ENCODE results near the gene UBA52. TPM values are rescaled to one million over a fixed set of nuclear protein-coding genes. Genes with fewer than 3 reads are reported as not detected.

The UBA52 gene
- total RNA-seq, 1 donor from 2014 or later, result 1,453 TPM

DNA sequence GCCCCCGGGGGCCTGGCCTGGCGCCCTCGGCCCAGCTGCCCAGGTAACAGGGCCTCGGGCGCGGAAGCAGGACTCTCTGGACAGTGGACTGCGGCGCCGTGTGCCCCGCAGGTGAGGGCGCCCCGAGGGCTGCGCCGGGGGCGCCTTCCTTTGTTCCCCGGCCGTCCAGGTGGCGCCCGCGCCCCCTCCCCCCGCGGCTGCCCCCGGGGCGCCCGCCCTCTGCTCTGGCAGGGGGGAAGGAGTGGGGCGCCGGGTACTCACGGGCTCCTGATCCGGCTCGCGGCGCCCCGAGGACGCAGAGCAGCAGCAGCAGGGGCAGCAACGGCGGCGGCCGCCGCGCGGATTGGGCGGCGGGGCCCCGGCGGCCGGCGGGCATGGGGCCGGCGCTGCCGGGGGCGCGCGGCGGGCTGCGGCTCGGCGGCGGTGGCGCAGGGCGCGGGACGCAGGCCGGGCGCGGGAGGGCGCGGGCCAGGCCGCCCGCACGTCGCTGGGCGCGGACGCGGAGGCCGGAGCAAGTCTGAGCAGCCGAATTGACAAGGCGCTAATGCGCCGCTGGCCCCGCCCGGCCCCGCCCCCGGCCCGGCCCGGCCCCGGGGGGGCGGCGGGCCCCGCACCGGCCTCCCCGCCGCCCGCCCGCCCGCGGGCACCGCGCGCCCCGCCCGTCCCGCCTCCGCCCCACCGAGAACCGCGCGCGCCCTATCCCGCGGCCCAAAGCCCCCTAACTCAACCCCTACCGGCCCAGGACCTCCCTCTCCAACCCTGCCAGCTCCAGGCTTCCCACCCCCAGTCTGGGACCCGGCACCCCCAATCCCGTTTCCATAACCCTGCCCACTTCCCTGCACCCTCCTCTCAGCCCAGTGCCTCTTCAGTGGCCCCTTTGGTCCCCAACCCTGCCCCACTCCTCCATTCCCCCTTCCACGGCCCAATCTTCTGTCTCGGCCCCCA lies 34.9 kb downstream of the UBA52 start, which contains the start of gene CRLF1:
TSS of gene CRLF1 (minus strand) at position 519 of the 945 bp plus-strand sequence. CDS start at position 376, 143 bp downstream.
- intact Hi-C loops (cut with micrococcal nuclease), result no loop called here

DNA sequence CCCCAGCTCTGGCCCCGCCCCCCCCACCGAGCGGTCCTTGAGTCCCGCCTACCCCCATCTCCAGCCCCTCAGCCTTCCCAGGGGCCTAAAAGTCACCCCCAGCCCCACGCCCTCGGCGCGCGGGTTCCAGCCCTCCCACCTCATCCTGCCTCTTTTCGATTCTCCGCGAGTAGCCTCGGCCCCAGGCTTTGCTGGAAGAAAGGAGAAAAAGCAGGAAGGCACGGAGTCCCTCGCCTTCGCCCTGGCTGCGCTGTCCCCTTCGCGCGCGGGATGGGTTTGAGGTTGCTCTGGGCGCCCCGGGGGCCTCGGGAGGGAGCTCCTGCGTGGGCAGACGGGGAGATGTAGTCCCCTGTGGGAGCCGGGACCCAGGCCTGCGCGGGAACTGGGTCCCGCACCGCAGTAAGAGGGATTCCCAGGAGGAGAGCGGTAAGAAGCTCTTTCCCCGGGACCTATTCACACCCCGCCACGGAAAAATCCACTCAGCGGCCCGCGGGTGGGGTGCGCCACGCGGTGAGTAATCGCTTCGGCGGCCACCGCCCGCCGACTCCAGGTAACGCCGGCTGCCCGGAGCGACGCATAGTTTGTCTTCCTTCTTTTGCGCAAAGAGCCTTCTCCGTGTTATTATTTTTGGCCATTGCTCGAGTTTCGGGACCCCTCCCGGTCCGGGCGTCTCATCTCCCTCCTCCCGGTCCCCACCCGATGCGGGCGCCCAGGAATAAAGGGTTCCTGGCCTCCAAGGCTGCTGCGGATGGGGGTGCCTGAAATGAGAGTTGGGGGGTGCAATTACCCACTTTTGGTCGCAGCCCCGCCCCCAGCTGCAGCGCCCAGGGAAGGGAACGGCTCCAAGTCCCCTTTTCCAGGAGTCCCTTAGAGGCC lies 35.8 kb downstream of the UBA52 start:
- intact Hi-C loops (cut with micrococcal nuclease), result loop anchor here (2.0 kb wide), 1 partner anchor 179 kb away; no protein-coding TSS in a partner anchor

DNA sequence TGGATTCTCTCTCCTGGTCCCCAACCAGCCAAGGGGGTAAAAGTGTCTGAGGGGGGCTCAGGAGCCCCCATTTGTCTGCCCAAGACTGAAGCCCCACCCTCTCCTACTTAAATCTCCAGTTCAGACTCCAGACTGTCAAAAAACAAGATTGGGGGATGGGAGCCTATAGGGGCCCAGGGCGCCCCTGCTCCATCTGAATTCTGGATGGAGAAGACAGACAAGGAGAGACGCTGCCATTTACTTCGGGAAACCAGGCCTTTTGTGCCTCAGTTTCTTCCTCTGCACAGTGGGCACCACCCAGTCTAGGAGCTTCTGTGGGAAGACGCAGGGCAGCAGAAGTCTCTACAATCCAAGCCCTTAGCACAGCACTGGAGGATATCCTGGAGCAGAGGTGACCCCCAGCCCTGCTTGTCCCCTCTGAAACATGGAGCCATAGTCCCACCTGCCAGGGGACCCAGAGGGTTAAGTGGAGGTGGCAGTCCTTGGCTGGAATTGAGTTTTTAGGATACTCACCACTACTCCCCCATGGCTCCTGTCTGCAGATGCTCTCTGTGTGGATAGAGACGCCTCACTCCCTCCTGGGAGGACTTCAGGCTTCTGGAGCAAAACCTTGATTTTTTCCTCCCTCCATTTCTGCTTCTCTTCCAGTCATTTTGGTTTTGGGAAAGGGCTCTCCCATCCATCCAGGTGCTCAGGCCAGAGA lies 36.6 kb downstream of the UBA52 start:
- intact Hi-C loops (cut with micrococcal nuclease), result loop anchor here (2.0 kb wide), 1 partner anchor 179 kb away; no protein-coding TSS in a partner anchor

DNA sequence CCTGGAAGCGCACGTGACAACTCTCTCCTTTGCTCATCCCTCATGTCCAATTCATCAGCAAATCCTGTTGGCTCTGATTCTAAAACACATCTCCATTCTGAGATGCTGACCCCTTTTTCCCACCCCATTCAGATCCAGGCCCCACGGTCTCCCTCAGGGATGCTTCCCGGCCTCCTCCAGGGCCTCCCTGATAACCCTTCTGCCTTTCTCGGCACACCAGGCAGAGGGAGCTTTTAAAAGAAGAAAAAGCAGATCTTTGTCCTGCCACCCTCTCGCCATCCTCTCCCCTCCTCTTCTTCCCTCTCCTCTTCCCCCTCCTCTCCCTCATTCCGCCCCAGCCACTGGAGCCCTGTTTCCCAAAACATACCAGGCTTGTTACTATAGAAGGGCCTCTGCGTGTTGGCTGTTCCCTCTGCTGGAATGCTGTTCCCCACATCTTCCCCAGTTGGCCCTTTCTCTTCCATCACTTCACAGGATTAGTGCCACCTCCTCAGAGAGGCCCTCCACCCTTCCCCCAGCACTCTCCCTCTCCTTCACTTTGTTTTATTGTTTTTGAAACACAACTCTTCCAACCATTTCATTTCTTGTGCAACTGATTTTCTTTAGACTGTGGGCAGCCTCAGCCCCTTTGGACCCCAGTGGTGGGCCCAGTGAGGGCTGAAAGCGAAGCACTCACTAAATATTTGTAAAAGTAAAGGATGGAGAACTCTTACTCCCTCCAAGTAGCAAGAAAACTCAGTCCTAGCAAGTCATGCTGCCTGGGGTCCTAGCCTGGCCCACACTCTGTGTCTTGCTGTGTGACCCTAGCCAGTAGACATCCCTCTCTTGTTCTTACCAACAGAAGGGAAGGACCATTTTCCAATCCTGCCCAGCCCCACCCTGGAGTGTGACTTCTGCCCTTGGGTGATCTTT lies 37.4 kb downstream of the UBA52 start:
- intact Hi-C loops (cut with micrococcal nuclease), result loop anchor here (2.0 kb wide), 1 partner anchor 178 kb away; no protein-coding TSS in a partner anchor

DNA sequence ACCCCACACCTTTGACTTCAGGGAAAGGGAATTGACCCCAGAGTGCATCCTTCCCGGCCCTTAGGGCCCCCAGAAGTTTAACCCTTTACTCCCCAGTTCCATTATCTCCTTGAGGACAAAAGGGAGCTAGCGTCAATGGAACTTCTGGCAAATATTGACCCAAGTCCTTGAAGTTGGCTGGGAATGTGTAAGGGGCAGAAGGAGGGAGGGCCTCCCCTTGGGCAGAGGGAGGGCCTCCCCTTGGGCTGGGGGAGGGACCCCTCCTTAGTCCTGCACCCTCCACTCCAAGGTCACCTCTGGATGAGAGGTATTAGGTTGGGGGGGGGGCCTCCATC lies 38.0 kb downstream of the UBA52 start:
- intact Hi-C loops (cut with micrococcal nuclease), result loop anchor here (2.0 kb wide), 1 partner anchor 177 kb away; no protein-coding TSS in a partner anchor

DNA sequence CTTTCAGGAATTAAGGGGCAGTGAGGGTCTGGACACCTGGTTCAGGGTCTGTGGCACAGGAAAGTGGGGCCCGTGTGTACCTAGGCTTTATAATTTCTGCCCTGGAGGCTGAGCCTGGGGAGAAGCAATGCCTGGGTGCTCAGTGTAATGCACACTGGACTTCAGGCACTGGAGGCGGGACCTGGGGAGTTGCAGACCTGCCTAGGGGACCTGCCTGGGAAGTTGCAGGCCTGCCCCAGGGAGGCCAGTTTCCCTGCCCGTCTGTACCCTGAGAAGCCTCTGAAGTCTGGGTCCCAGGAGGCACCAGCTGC lies 38.5 kb downstream of the UBA52 start:
- intact Hi-C loops (cut with micrococcal nuclease), result no loop called here

DNA sequence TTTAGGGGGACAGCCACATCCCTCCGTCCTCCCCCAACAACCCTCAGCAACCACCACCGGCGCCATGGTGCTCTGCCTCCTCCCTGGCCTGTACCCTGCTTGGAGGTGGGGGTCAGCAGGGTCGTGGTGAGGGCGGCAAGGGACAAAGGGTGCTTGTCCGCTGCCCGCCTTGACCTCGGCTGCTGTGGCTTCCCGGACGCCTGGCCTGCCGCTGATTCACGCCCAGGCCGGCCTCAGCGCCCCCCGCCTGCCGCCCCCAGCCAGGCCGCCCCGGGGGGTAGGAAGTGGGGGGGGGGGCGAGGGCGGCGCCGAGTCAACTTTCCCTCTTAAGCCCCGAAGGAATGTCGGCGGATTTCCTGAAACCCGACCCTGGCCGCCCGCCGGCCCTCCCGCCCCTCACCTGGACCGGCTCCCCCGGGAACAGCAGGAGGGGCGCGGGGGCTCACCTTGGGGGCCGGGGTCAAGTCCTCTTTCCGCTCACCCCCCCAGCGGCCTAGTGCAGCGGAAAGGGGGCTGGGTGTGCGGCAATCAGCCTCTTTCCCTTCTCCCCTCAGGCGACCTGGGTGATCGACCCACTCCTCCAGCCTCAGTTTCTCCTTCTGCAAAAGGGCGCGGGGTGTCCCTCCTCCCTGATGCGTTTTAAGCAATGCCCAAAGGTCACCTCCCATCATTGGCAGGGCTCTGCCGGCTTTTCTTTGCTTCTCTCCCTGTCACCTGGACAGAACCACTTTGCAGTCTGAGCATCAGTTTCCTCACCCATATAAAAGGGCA lies 39.1 kb downstream of the UBA52 start:
- intact Hi-C loops (cut with micrococcal nuclease), result no loop called here

DNA sequence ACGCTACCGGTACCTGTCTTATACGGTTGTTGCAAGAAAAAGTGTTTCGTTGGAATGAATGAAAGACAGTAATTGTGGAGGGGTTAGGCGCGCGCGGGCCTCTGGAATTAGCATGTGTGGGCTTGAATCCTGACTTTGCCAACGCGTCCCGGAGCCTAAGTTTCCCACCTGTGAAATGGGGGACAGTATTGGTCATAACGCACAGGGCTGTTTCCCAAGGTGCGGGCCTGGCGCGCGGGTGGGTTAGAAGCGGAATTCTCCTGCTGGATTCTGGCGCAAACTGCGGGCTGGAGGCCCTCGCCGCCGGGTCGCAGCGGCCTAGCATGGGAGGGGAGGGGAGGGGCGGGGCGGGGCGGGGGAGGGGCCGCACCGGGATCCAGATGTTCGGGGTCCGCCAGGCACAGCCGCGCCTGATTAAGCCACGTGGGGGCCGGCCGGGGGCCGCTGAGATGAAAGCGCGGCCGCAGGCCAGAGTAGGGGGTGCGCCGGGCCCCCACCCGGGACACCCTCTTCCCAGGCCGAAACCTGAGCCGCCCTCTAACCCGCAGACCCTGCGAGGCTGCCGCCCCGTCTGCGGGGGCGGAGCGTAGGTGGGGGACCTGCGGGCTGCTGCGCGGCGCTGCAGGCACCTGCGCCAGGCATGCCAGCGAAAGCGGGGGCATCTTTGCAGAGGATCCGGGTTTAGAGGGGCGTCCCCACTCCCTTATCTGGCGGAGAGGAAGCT lies 39.8 kb downstream of the UBA52 start:
- intact Hi-C loops (cut with micrococcal nuclease), result no loop called here

DNA sequence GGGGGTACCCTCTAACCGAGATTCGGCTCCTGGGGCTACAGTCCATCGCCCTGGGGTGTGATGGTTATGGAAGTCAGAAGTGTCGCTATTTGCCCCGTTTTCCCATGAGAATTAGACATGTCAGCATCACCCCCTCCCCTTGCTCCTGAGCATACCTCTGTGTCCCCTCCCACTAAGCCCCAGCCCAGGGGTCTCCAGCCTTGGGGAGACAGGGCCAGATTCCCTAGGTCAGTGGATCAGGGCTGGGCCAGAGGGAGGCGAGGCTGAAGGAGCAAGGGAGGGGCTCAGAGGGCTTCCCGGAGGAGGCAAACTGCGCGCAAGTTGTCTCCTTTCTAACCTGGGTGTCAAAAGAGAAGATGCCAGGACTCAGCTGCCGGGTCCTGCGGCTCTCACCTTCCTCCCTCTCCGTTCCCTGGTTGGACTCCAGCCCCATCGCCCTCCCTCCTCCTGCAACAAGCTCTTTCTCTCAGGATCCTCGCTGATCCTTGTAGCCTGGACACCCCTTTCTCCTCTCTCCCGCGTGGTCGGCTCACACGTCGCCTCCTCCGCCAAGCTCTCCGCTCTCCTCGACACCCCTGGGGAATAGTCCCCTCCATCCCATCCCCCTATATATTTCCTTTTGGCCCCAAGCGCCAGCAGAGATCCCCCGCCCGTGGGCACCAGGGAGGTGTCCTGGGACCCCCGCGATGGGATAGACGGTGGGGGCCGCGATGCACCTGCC lies 40.6 kb downstream of the UBA52 start:
- intact Hi-C loops (cut with micrococcal nuclease), result no loop called here

DNA sequence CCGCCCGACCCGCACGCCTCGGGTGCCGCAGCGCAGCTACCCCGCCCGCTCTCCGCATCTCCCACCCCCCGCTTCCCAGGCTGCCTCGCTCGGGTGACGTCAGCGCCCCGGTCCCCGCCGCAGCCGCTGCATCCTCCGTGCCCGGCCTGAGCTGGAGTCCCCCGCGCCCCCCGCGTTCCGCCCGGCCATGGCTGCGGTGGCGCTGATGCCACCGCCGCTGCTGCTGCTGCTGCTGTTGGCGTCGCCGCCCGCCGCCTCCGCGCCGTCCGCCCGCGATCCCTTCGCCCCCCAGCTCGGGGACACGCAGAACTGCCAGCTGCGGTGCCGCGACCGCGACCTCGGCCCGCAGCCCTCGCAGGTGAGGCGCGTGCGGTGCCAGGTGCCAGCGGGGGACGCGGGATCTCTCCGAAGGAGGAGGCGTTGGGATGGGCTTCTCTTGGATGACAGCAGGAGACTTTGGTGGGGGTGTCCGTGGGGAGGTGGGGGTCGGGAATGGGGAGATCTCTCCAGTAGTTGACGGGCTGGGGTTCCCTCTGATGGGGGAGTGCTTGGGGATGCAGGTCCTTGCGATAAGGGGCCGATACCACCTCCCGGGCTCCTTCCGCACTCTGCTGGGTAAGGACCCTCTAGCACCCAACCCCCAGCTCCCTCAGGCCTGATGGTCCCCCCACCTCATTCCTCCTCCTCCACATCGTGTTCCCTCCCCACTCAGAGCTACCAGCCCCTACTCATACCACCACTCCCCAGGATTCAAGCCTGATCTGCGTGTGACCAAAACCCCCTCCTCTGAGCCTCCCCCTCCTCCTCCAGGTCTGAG lies 41.3 kb downstream of the UBA52 start, which contains the start of gene TMEM59L:
TSS of gene TMEM59L (plus strand) at position 99 of the 817 bp plus-strand sequence. CDS start at position 188, 89 bp downstream.
- intact Hi-C loops (cut with micrococcal nuclease), result no loop called here

DNA sequence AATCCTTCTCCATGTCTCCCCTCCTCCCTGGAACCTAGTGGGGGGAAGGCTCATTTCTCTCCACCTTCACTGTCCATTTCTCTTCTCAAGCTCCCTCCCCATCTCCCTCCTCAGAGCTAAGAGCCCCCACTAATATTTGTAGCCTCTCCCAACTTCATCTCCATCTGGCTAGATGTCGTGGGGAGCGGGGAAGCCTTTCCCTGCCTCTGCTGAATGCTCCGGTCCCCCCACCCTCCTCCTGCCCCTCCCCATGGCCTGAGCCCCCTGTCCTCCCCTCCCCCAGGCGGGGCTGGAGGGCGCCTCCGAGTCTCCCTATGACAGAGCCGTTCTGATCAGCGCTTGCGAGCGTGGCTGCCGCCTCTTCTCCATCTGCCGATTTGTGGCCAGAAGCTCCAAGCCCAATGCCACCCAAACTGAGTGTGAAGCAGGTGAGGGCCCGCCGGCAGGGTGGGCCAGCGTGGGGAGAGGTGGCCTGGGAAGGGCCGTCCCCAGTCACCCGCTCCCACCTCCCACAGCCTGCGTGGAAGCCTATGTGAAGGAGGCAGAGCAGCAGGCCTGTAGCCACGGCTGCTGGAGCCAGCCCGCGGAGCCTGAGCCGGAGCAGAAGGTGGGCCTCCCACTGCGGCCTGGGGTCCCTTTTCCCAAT lies 42.1 kb downstream of the UBA52 start:
- intact Hi-C loops (cut with micrococcal nuclease), result no loop called here

DNA sequence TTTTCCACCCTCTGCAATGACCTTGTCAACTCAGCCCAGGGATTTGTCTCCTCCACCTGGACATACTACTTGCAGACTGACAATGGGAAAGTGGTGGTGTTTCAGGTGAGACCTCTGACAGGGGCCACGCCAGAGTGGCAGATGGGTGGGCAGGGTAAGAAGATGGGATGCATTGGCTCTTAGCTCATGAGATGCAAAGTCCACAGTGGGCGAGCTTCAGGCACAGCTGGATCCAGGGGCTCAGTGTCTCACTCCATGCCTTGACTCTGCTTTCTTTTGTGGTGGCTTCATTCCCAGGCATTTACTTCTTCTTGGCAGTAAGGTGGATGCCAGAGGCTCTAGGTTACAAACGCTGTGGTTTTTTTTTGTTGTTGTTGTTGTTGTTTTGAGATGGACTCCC lies 44.4 kb downstream of the UBA52 start:
- intact Hi-C loops (cut with micrococcal nuclease), result no loop called here

DNA sequence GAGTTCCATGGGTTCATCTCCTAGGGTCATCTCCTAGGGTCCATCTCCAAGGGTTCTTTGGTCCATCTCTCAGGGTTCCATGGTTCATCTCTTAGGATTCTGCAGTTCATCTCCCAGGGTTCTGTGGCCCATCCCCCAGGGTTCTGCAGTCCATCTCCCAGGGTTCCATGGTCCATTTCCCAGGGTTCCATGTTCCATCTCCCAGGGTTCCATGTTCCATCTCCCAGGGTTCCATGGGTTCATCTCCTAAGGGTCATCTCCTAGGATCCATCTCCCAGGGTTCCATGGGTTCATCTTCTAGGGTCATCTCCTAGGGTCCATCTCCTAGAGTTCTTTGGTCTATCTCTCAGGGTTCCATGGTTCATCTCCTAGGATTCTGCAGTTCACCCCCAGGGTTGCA lies 45.9 kb downstream of the UBA52 start:
- intact Hi-C loops (cut with micrococcal nuclease), result no loop called here

DNA sequence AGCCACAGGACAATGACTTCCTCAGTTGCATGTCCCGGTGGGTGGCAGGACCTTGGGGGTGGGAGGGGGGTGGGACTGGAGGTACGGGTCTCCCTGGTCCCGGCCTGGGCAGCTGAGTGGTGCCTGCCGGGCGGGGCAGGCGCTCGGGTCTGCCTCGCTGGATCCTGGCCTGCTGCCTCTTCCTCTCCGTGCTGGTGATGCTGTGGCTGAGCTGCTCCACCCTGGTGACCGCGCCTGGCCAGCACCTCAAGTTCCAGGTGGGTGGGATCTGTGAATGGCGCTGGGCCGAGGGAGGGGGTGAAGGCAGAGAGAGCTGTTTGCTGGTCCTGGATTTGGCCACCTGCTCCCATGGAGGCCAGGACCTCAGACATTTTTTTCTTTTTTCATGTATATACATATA lies 46.6 kb downstream of the UBA52 start:
- intact Hi-C loops (cut with micrococcal nuclease), result no loop called here

DNA sequence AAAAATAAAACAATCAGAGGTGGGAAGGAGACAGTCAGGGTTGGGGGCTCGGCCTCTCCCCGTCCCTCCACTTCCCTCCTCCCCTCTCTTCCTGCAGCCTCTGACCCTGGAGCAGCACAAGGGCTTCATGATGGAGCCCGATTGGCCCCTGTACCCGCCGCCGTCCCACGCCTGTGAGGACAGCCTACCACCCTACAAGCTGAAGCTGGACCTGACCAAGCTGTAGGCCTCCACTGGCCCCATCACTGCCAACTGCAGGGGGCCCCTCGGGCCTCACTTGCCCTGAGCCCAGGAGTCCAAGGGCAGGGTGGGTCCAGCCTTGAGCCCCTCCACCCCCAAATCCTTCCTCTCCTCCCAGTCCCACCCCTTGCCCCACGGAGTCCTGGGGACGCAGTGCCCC lies 48.7 kb downstream of the UBA52 start:
- intact Hi-C loops (cut with micrococcal nuclease), result no loop called here

DNA sequence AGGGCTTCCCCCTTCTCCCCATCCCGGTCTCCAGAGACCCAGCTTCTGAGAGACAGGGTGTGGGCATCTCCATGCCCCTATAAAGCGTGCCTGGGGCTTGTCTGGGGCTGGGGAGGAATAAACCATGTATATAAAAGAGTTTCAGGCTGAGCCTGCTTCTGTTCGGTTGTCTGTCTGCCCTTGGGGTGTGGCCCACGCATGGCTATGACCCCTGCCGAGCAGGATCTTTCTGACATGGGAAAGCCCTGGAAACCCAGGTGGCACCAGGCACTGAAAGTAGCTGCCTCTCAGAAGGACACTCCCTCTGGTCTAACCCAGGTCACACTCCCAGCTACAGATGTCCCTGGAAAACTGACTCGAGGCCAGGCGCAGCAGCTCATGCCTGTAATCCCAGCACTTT lies 49.2 kb downstream of the UBA52 start:
- intact Hi-C loops (cut with micrococcal nuclease), result no loop called here

DNA sequence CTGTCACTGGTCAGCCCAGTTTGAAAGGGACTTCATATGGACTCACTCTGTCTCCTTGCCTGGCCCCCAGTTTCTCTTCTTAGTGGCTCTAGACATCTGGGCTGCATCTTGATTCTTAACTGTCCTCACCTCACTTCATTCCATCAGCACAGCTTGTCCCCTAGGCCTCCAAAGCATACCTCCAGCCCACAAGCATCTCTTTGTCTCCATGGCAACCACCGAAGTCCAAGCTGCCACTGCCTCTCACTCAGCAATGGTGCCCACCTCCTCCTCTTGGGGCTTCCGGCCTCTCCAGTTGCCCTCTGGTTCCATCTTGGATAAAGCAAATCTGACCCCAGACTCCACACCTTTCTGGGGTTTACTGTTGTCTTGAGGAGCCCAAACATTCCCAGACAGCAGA lies 55.2 kb downstream of the UBA52 start:
- intact Hi-C loops (cut with micrococcal nuclease), result no loop called here

Measured in T-helper 1 cell treated with Interleukin-12 subunit alpha and Interleukin-12 subunit beta and Interleukin-4 antibody, amounts not matched to agents 30 ng/mL and 1 ng/mL, for 36 hours (primary cell).